ENCODE results near the gene GJB2.

GJB2 gene

GRCh38 chr13:20141238-20142022 lies 51.3 kb downstream of the GJB2 start:
- peak; percentile 47 for DNase-seq (ENCODE audit: low read depth, low spot score)

GRCh38 chr13:20140487-20140886 lies 52.3 kb downstream of the GJB2 start:
- DNase-seq (ENCODE audit: low read depth, low spot score): no peak

- no peak for DNase-seq (ENCODE audit: low read depth, low spot score)
Measured at GRCh38 chr13:20137875-20138274, 54.9 kb downstream of the GJB2 start.

Measured in ELF-1 (cell line).